Measurements from ENCODE around the gene KXD1.

Gene KXD1

DNA sequence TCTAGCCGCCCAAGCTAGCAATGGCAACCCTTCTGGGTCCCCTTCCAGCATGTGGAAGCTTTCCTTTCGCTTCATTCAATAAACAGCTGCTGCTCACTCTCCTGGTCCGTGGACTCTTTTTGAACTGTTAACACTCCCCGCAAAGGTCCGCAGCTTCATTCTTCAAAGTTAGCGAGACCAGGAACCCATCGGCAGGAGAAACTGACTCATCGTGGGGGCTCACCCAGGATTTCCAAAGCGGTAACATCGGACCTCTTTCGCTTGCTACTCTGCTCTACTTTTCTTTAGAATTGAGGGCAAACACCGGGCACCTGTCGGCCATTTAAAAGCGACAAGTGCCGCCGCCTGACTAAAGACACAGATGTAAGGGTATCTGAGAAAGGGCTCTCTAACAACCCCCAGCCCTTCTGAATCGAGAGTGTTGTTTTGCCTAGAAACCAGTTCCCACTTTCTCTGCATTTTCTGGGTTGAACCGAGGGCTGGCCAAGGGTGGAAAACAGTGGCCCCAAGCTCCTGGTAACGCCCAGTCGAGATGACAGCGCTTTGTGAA is 19.8 kb downstream of the KXD1 start:
- TF ChIP-seq, protein P1, sequence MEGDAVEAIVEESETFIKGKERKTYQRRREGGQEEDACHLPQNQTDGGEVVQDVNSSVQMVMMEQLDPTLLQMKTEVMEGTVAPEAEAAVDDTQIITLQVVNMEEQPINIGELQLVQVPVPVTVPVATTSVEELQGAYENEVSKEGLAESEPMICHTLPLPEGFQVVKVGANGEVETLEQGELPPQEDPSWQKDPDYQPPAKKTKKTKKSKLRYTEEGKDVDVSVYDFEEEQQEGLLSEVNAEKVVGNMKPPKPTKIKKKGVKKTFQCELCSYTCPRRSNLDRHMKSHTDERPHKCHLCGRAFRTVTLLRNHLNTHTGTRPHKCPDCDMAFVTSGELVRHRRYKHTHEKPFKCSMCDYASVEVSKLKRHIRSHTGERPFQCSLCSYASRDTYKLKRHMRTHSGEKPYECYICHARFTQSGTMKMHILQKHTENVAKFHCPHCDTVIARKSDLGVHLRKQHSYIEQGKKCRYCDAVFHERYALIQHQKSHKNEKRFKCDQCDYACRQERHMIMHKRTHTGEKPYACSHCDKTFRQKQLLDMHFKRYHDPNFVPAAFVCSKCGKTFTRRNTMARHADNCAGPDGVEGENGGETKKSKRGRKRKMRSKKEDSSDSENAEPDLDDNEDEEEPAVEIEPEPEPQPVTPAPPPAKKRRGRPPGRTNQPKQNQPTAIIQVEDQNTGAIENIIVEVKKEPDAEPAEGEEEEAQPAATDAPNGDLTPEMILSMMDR (conservative IDR thresholded peaks at IDR 0.05; ENCODE audit: low read depth, low read length): no peak
- no peak overlapping the region for H3K4me3 ChIP-seq (ENCODE audit: low read depth, low read length)
- no peak for DNase-seq (ENCODE audit: low read depth)

DNA sequence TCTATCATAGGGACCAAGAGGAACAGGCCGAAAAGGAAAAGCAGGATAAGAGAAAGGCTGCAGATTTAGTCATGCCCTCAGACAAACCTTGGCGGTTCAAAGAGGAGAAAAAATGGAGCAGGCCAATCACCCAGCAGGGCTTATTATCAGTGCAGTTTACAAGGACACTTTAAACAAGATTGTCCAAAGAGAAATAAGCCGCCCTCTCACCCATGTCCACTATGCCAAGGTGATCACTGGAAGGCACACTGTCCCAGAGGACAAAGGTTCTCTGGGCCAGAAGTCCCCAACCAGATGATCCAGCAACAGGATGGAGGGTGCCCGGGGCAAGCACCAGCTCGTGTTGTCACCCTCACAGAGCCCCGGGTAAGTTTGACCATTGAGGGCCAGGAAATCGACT is 22.6 kb downstream of the KXD1 start:
- no peak for DNase-seq (ENCODE audit: low read depth)
- H3K4me3 ChIP-seq (ENCODE audit: low read depth, low read length): no peak overlapping the region
- TF ChIP-seq, protein P1 (conservative IDR thresholded peaks at IDR 0.05; ENCODE audit: low read depth, low read length): no peak

DNA sequence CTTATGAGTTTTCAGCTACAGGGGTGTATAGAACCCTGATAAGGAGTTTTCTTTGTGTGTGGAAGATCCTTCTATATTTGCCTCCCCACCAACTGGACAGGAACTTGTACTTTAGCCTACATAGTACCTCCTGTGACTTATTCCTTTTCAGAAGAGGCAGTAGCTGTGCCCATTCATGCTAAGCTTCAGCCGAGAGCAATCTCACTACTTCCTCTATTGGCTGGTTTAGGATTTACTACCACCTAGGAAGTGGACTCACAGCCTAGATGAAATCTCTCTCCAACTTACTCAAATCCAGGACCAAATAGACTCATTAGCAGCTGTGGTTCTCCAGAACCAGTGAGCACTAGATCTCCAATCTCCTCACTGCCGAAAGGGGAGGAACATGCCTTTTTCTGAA is 28.6 kb downstream of the KXD1 start:
- H3K4me3 ChIP-seq (ENCODE audit: low read depth, low read length): no peak overlapping the region
- DNase-seq (ENCODE audit: low read depth): no peak
- TF ChIP-seq, protein P1 (conservative IDR thresholded peaks at IDR 0.05; ENCODE audit: low read depth, low read length): peak; percentile 15

DNA sequence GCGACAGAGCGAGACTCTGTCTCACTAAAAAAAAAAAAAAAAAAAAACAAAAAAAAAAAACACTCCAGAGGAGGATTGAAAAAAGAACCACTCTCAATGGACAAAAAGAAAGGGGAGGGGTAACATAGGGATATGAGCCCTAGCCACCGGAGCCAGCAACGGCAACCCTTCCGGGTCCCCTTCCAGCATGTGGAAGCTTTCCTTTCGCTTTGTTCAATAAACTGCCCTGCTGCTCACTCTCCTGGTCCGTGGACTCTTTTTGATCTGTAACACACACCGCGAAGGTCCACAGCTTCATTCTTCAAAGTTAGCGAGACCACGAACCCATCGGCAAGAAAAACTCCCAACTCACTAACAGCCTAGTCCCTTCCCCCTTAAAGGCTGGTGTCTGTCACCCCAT is 29.9 kb downstream of the KXD1 start:
- no peak overlapping the region for H3K4me3 ChIP-seq (ENCODE audit: low read depth, low read length)
- DNase-seq (ENCODE audit: low read depth): no peak
- TF ChIP-seq, protein P1 (conservative IDR thresholded peaks at IDR 0.05; ENCODE audit: low read depth, low read length): no peak

DNA sequence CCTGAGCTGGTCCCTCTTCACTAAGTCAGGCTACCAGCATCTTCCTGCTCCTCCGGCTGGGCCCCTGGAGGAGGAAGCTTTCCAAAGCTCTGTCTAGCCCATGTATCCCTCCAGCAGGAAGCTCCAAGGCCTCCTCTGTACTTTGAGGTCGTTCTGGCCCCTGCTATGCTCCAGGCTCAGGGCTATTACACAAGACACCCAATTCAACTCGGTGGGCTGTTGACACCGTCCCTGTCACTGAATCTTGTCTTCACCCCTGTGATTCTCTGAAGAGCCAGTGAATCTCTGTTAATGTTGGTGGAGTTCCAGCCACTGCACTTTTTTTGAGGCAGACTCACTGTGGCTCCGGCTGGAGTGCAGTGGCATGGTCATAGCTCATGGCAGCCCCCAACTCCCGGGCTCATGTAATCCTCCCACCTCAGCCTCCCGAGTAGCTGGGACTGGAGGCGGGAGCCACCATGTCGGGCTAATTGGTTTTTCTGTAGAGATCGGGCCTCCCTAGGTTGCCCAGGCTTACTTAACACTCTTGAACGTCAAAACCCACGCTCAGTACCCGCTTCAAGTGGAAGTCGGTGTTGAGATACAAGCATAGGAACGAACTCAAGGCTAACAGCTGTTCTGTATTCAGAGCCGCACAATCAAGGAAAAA is 30.4 kb downstream of the KXD1 start:
- no peak for DNase-seq (ENCODE audit: low read depth)
- peak overlapping the region; percentile 78 for H3K4me3 ChIP-seq (ENCODE audit: low read depth, low read length)
- TF ChIP-seq, protein P1 (conservative IDR thresholded peaks at IDR 0.05; ENCODE audit: low read depth, low read length): no peak

DNA sequence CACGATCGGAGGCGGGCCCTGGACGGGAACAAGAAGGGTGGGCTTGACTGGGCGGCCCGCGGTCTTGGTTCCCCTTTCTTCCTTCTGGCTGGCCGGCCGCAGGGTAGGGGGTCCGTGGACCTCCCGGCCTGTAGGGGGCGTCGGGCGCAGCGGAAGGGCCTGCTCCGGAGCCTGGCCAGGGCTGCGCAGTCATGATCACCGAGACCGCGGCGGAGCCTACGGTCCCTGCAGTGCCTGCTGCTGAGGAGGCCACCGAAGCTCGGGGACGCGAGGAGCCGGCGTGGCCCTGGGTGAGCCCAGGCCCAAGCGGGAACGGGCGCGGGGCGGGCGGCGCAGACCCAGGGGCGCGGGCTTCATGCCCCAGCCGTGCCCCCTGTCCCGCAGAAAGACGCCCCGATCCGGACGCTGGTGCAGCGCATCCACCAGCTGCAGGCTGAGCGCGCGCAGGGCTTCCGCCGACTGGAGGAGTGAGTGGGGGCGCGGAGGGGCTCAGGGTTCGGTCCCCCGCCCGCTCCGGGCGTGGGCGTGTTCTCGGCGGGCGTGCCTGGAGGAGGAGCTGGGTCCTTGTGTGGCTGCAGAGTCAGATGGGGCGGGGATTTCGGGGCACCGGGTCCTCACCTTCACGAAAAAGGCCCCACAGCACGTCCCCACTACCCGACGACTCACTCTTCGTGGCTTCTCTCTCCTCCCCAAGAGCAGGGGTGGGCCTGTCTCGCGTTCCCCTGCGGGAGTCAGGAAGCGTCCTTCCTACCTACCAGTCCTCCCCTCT is 31.1 kb downstream of the KXD1 start, which contains the start of gene REX1BD:
REX1BD (plus strand) TSS at position 188 of the 769 bp plus-strand sequence; CDS start at position 192, 4 bp downstream.
- peak within 1 kb of the TSS; percentile 78 for H3K4me3 ChIP-seq (ENCODE audit: low read depth, low read length)
- TF ChIP-seq, protein P1 (conservative IDR thresholded peaks at IDR 0.05; ENCODE audit: low read depth, low read length): peak; percentile 75
- DNase-seq (ENCODE audit: low read depth): peak; percentile 73
